HG03159 (cell line): Measurements from ENCODE around the gene IQCE.
A peak's percentile ranks its signal among the peaks of the same experiment; 100 is the strongest.

Source experiments
- ATAC-seq: cut with Tn5 transposase; IDR thresholded peaks from one replicate; pipeline ENCODE4 v1.9.1; 2021; ENCODE audit warnings: mild to moderate bottlenecking, moderate library complexity; ENCODE audit not compliant: unreplicated experiment

IQCE gene

DNA sequence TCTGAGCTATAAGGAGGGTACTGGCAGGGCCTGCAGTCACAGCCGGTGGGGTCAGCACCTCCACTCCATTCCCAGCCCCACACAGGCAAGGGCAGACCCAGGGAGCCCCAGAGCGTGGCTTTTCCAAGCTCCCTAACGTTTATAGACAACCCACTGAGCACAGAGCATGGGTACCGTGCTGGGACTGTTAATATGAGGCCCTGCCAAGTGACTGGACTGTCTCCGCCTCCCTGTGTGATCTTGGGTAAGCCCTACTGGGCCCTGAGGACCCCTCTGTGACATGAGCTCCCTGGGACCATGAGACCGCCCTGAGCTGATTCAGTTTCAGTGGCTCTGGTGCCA lies 85.4 kb downstream of the IQCE start:
- no peak for ATAC-seq

DNA sequence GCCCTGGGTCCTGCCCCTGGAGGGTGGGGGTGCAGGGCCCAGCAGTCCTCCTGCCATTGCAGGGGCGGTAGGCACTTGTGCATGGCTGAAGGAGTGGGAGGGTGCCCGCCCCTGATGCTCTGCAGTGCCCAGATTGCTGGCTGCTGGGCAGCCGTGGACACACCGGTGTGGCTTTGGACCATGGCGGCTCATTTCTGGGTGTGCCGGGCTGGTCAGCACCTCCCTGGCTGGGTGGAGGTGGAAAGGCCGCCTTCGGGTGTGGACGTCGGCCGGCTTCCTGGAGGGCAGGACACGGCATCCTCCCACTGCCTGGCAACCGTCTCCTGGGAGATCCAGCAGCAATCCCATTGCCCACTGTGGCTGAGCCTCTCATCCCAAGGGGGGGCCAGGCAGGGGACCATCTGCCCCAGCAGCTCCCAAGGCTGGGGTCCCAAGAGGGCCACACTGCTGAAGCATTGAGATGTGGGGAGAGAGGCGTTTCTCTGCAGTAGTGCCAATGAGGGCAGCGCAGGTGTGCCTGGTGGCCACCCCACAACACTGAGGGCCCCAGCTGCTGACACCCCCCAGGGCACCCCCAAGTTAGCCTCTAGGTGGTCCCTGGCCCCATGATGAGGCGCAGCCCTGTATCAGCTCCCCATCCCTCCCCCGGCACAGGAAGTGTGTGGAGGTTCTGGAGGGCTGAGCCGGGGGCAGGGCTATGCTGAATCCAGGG lies 85.9 kb downstream of the IQCE start:
- ATAC-seq, result peak; percentile 32

DNA sequence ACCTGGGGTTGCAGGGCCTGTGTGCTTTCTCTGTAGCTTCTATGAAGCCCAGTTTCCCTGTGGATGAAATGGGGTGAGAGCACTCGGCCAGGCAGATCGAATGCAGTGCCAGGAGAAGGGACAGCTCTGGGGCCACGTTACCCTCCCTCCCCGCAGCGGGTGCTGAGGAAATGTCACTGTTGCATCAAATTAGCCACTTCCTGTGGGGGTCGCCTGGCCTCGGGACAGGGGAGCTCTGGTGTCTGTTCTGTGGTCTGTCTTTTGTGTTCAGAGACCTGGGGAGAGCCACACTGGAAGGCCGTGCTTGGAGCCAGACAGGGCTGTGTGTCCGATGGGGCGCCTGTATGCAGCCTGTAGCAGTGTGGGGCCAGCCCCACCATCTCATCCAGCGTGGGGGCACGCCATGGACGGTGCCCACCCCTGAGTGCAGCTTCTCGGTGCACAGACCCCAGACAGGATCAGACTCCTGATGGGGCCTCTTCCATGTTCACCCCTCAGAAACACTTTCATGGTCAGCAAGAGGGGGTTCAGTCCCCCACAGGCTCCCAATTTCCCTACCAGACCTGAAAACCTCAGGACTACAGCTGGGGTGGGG lies 86.6 kb downstream of the IQCE start:
- peak; percentile 51 for ATAC-seq

DNA sequence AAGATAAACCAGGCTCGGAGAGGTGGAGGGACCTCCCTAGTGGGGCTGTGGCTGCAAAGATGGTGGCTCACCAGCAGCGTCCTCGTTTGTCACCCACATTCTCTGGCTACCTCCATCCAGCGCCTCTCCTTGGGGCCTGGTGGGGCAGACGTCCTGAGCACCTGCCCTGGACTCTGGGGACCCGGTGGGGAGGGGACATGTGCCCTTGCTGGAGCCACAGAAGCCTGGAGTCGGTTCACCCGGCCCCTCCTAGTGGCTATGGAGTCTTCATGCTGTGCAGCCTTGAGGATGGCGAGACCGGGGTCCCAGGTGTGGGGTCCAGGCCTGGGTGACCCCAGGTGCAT lies 87.5 kb downstream of the IQCE start:
- ATAC-seq, result no peak

DNA sequence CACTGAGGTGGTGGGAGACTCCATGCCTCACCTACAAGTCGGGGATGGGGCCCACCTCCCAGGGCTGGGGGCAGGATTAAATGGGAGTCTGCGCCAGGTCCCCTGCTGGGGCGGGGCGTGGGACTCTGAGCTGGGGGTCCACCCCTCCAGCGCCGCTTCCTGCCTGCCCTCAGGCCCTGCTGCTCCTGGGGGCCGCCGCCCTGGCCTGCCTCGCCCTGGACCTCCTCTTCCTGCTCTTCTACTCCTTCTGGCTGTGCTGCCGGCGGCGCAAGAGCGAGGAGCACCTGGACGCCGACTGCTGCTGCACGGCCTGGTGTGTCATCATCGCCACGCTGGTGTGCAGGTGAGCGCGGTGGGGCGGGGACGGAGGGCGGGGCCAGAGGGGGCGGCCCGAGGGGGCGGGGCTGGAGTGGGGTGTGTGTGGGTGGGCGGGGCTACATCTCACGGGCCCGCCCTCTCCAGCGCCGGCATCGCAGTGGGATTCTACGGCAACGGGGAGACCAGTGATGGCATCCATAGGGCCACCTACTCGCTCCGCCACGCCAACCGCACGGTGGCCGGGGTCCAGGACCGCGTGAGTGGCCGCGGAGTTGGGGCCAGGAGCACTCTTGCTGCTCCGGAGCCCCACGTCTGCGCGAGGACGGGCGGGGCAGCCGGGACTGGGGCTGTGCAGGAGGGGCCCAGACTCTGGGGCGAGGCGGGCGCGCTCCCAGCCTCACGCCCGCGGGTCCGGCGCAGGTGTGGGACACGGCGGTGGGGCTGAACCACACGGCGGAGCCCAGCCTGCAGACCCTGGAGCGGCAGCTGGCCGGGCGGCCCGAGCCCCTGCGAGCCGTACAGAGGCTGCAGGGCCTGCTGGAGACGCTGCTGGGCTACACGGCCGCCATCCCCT lies 88.1 kb downstream of the IQCE start:
- ATAC-seq, result no peak

DNA sequence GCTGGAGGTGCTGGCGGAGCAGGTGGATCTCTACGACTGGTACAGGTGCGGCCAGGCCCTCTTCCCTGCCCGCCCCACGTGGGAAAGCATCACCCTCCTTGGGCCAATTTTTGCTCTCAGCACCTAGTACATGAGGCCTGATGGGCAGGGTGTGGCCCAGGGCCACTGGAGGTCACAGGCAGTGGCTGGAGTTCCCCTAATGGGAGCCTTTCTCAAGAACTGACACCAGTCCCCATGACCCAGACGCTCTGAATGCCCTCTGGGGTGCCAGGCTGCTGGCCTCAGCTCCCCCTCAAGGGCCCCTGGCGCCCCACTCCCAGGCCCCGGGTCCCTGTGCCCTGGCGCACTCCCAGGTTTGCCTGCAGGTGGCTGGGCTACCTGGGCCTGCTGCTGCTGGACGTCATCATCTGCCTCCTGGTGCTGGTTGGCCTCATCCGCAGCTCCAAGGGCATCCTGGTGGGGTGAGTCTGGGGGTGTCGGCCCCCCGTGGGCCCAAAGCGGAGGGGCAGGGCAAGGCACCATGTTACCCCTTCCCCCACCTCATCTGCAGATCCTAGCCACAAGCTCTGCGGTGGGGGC lies 88.9 kb downstream of the IQCE start:
- ATAC-seq, result no peak

DNA sequence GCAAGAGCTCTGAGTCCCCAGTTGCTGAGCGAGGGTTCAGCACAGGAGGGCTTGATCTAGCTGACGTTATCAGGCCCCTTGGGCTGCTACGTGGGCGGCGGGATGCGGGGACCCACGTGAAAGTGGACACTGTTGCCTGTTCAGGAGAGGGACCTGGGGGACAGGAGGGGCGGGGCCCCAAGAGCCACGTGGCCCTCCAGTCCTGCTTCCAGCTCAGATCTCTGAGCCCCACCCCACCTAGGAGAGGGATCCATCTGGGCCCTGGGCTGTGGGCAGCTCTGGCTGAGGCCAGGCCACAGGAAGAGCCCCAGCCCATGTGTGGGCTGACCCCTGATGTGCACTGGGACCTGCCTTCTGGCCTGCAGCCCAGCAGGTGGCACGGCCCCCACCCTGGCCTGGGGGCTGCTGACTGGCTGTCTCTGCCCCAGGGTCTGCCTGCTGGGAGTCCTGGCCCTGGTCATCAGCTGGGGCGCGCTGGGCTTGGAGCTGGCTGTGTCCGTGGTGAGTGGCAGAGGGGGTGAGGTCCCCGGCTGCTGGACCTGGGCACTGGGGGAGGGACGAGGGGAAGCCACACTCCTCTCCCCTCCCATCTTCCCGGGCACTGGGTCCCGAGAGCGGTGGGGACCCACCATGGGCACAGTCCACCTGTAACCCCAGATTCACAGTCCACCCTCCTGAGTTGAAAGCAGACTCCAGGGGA lies 90.5 kb downstream of the IQCE start:
- ATAC-seq, result no peak

DNA sequence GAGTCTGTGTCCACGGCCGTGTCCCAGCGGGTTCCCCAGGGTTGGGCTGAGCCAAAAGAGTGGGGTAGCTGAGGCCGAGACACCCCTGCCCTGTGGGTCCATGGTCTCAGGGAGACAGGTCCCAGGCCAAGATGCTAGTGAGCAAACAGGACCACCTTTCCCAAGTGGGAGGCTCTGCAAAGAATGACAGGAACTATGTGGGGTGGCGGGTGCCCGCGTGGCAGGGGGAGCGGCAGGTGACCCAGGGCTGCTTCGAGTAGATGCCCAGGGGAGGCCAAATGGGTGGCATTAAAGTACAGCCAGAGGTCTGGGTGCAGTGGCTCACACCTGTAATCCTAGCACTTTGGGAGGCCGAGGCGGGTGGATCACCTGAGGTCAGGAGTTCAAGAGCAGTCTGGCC lies 91.2 kb downstream of the IQCE start:
- no peak for ATAC-seq

DNA sequence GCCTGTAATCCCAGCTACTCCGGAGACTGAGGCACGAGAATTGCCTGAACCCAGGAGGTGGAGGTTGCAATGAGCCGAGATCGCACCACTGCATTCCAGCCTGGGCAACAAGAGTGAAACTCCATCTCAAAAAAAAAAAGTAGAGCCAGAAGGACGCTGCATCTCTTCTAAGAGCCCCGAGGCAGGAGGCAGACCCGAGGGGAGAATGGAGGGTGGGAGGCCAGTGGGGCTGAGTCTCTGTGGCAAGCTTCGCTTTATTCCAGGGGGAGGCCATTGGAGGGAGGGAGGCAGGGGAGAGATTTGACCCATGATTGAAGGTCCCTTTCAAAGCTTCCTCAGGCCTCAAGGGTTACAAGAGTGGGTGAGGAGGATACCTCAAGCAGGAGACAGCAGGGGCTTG lies 91.7 kb downstream of the IQCE start:
- no peak for ATAC-seq

DNA sequence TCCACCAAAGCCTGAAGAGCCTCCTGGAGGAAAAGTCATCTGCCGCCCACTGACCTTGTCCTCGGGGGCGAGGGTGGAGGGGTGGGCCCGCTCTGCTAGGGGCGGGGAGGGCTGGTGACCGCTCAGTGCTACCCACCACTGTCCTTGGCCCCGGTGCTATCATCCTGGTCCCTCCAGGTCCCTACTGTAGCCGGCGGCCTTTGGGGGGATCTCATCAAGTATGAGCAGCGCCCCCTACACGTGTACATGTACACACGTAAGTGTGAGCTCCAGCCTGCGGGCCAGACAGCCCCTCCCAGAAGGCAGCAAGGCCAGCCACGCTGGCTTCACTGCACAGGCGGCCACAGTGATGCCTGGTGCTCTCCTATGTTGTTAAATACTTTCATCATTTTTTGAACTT lies 92.6 kb downstream of the IQCE start:
- no peak for ATAC-seq

DNA sequence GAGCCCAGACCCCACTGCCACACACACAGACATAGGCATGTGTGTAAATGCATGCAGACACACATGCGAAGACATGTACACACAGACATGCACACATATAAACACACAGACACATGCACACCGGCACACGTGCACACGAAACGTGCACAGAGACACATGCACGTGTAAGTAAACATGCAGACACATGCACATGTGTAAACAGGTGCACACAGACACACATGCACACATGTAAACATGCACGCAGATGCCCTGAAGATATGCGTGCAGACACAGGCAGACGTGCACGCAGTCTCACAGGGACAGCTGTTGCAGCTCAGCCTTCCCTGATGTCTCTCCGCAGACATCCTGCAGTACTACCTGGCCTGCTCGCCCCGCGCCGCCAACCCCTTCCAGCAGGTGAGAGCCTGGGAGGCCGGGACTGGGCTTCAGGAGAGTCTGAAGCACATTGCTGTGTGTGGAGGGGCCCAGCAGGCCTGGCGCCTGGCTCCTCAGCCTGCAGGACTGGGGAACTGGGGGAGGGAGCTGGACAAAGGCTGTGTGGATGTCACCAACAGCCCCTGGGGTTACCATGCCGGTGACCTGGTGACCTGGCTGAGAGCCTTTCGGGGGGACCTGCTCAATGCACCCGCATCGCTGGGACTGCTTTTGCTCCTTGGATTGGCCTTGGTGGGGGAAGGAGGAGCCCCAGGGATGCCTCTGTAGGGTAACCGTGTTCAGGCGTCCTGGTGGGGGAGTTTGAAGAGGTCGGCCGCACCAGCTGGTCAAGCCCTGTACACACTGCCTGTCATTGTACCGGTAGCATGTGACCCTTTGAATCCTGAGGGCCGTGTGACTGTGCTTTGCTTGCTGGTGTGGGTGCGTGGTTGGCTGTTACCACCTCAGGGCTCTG lies 93.3 kb downstream of the IQCE start:
- no peak for ATAC-seq

DNA sequence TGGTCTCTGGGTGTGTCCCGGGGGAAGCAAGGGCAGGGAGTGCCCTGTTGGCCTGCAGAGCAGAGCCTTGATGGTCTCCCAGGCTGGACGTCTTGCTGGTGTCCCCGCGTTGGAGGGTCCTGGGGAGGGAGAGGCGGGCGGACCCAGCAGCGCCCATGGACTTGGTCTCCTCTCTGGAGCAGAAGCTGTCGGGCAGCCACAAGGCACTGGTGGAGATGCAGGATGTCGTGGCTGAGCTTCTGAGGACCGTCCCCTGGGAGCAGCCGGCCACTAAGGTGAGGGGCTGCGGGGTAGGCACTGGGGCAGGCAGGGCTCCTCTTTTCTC lies 93.9 kb downstream of the IQCE start:
- no peak for ATAC-seq

DNA sequence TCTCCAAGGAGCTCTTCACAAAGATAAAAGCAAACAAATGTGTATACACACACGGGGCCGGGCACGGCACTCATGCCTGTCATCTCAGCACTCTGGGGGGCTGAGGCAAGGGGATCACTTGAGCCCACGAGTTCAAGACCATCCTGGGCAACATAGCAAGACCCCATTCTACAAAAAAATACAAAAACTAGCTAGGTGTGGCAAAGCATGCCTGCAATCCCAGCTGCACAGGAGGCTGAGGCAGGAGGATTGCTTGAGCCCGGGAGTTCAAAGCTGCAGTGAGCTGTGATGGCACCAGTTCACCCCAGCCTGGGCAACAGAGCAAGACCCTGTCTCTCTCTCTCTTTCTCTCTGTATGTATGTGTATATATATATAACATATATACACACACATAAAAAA lies 95.3 kb downstream of the IQCE start:
- no peak for ATAC-seq

DNA sequence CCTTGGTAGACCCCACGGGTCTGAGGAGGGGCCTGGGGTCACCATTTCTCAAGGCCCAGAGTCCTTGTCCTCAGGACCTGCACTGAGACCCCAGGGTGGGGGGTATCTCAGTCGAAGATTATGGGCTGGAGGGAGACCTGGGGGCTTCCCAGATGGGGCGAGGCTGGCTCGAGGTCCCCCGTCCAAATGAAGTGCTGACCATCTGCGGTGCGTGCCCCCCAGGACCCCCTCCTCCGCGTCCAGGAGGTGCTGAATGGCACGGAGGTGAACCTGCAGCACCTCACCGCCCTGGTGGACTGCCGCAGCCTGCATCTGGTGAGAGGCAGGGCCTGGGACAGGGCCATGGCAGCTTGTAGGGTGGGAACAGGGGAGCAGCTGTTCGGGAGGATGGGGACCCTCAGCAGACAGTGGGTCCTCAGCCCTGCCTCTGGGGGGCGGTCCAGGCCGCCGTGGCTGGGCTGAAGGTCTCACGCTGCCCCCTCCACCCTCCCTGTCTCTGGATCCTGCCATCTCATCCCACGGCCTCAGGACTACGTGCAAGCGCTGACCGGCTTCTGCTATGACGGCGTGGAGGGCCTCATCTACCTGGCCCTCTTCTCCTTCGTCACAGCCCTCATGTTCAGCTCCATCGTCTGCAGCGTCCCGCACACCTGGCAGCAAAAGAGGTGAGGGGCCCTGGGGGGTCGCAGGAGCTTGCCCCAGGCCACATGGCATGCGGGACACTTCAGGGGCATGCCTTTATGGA lies 97.3 kb downstream of the IQCE start:
- no peak for ATAC-seq

DNA sequence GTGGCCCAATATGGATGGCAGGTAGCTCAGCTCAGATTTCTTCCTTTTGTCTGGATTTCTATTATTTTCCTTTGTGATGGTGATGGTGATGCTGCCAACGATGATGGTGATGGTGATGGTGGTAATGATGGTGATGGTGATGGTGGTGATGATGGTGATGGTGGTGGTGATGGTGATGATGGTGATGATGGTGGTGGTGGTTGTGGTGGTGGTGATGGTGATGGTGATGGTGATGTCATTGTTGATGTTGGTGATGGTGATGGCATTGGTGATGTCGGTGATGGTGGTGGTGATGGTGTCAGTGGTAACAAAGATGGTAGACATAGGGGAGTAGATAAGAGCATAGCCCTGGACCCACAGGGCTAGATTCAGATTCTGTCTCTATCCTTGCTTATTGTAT lies 98.4 kb downstream of the IQCE start:
- no peak for ATAC-seq

DNA sequence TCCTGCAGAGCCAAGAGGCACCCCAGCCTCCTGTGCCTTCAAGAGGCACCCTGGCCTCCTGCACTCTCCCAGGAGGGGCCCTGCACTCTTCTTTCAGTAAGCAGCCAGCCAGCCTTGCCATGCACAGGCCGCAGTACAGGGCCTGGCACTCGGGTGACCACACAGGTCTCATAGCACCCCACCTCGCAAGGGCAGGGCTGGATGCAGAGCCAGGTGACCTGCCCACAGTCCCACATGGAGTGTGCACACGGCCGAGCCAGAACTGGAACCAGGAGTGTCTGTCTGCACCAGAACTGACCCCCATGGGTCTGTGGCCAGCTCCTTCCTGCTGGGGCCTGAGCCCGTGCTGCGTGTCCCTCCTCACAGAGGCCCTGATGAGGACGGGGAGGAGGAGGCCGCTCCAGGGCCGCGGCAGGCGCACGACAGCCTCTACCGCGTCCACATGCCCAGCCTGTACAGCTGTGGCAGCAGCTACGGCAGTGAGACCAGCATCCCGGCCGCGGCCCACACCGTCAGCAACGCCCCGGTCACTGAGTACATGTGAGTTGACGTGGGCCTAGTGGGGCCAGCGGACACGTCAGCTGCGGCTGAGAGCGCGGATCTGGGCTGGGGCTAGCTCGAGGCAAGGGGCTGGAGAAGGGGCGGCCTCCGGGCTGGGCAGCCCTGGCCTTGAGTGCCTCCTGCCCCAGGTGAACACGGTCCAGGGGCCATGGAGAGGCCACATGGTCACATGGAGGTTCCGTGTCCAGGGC lies 99.3 kb downstream of the IQCE start:
- no peak for ATAC-seq

DNA sequence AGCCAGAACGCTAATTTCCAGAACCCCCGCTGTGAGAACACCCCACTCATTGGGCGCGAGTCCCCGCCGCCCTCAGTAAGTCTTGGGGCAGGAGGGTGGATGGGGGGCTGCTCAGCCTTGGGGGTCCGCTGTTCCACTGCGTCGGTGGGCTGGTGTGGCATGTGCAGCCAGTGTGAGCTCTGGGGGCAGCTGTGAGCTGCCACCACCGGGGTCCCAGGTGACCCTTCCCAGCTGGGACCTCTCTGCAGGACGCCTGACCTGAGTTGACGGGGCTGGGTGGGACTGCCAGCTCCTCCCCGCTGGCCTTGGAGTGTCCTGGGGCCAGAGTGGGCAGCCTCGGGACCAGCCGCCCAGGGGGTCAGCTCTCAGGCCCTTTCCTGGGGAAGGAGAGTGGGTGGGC lies 100.2 kb downstream of the IQCE start:
- no peak for ATAC-seq

DNA sequence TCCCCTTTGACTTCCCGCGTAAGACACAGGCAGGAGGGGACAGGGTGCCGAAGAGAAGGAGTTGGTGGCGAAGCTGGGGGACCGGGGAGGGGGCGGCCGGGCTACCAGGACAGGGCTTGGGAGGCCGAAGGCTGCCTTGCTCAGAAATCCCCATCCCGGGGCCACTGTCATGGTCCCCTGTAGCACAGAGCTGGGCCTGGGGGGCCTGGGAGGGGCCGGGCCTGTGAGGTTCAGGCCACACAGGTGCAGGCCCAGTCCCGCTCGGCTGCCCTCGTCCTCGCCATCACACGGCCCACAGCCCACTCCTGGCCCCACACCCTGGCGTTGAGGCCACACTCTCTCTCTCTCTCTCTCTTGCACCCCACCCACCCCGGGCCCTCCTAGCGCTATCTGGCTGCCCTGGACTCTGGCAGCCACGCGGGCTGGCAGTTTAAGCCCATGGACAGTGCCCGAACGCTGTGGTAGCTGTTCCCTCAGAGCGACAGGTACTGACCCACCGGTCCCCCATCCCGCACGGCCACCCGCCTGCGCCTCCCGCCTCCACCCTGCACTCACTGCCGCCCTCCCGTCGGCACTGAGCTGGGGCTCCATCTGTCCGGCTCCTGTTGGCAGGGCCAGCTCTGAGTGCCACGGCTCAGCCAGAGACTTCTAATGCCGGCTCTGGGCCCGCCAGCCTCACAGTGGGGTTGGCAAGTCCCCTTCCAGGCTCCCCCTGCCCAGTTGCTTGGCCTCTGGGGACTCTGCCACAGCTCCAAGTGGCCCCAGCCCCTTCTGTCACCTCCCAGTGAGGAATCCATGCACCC lies 101.0 kb downstream of the IQCE start:
- ATAC-seq, result no peak
